Keratinocyte (primary cell): ENCODE results near the gene EHD3.

Source experiments
- EZH2 ChIP-seq: IDR thresholded peaks from one replicate; pipeline ENCODE4 v1.6.1; 2012; ENCODE audit warnings: inconsistent platforms, mild to moderate bottlenecking, low read length, moderate library complexity
- TF ChIP-seq, protein P1 (sequence below), 3 experiments: IDR thresholded peaks in 1 of 3; conservative IDR thresholded peaks in 1 of 3; optimal IDR thresholded peaks in 1 of 3; 2 replicates in 2 of 3; 3 replicates in 1 of 3; pipeline versions ENCODE3 to v1.5.1; 2011; ENCODE audit warnings: low read length in 3 of 3, mild to moderate bottlenecking in 3 of 3, moderate library complexity in 2 of 3, control low read depth in 1 of 3, inconsistent platforms in 1 of 3; ENCODE audit not compliant: insufficient read depth in 2 of 3; ENCODE audit errors: extremely low read depth in 1 of 3

- TF ChIP-seq, protein P1, sequence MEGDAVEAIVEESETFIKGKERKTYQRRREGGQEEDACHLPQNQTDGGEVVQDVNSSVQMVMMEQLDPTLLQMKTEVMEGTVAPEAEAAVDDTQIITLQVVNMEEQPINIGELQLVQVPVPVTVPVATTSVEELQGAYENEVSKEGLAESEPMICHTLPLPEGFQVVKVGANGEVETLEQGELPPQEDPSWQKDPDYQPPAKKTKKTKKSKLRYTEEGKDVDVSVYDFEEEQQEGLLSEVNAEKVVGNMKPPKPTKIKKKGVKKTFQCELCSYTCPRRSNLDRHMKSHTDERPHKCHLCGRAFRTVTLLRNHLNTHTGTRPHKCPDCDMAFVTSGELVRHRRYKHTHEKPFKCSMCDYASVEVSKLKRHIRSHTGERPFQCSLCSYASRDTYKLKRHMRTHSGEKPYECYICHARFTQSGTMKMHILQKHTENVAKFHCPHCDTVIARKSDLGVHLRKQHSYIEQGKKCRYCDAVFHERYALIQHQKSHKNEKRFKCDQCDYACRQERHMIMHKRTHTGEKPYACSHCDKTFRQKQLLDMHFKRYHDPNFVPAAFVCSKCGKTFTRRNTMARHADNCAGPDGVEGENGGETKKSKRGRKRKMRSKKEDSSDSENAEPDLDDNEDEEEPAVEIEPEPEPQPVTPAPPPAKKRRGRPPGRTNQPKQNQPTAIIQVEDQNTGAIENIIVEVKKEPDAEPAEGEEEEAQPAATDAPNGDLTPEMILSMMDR (optimal IDR thresholded peaks at IDR 0.05 in 1 of 3, IDR thresholded peaks at IDR 0.05 in 1 of 3, conservative IDR thresholded peaks at IDR 0.05 in 1 of 3; ENCODE audit: extremely low read depth in 1 of 3, insufficient read depth in 2 of 3, low read length in 3 of 3) = no peak
- no peak for TF ChIP-seq EZH2
Measured at GRCh38 chr2:31200972-31201371, 33.0 kb upstream of the EHD3 start.
